ENCODE data around the gene MUC7.
A peak's percentile ranks its signal among the peaks of the same experiment; 100 is the strongest.

Gene MUC7

GRCh38 chr4:70505151-70505748 lies 33.3 kb downstream of the MUC7 start:
- ChIA-PET CTCF (interaction anchor here (0.6 to 1.3 kb wide), 2 partner anchors 27 to 56 kb away, joined by 5 read pairs; no protein-coding TSS in a partner anchor), POLR2A (no interaction called here)
- no peak for TF ChIP-seq NFRKB (IDR thresholded peaks at IDR 0.05)
- no peak for TF ChIP-seq SP1 (IDR thresholded peaks at IDR 0.05)
- no peak for TF ChIP-seq FOXM1 (IDR thresholded peaks at IDR 0.05; ENCODE audit: borderline replicate concordance)
- no peak for TF ChIP-seq L3MBTL2 (conservative IDR thresholded peaks at IDR 0.05)
- no peak for TF ChIP-seq ELF4 (IDR thresholded peaks at IDR 0.05)
- no peak for TF ChIP-seq FOXK2 (IDR thresholded peaks at IDR 0.05)
- no peak for TF ChIP-seq CTBP1 (IDR thresholded peaks at IDR 0.05; ENCODE audit: borderline replicate concordance)
- TF ChIP-seq BHLHE40 (IDR thresholded peaks at IDR 0.05; ENCODE audit: borderline replicate concordance): no peak
- no peak for TF ChIP-seq LEF1 (IDR thresholded peaks at IDR 0.05; ENCODE audit: borderline replicate concordance)
- no peak for TF ChIP-seq TARDBP (IDR thresholded peaks at IDR 0.05)
- DNase-seq (ENCODE audit: extremely low spot score): peak; percentile 65

GRCh38 chr4:70508801-70509200 lies 36.8 kb downstream of the MUC7 start:
- no peak for DNase-seq (ENCODE audit: extremely low spot score)
- ChIA-PET POLR2A (no interaction called here), CTCF (no interaction called here)
- TF ChIP-seq L3MBTL2 (conservative IDR thresholded peaks at IDR 0.05): no peak
- TF ChIP-seq TARDBP (IDR thresholded peaks at IDR 0.05): no peak
- TF ChIP-seq ZNF384 (IDR thresholded peaks at IDR 0.05): no peak
- TF ChIP-seq BHLHE40 (IDR thresholded peaks at IDR 0.05; ENCODE audit: borderline replicate concordance): no peak
- no peak for TF ChIP-seq FOXA1 (IDR thresholded peaks at IDR 0.05)

GRCh38 chr4:70511365-70511764 lies 39.4 kb downstream of the MUC7 start:
- ChIA-PET CTCF (interaction anchor here (0.6 to 0.9 kb wide), 2 partner anchors 40 to 48 kb away, joined by 3 to 9 read pairs; no protein-coding TSS in a partner anchor), POLR2A (no interaction called here)
- TF ChIP-seq NFRKB (IDR thresholded peaks at IDR 0.05) (no peak), SP1 (IDR thresholded peaks at IDR 0.05) (no peak), LEF1 (IDR thresholded peaks at IDR 0.05; ENCODE audit: borderline replicate concordance) (no peak), PKNOX1 (IDR thresholded peaks at IDR 0.05) (no peak), HDGF (IDR thresholded peaks at IDR 0.05; ENCODE audit: borderline replicate concordance) (no peak), ELF4 (IDR thresholded peaks at IDR 0.05) (no peak), SUZ12 (IDR thresholded peaks at IDR 0.05) (no peak)
- no peak for DNase-seq (ENCODE audit: extremely low spot score)

GRCh38 chr4:70515367-70516250 lies 43.6 kb downstream of the MUC7 start:
- ChIA-PET CTCF (no interaction called here), POLR2A (no interaction called here)
- no peak for TF ChIP-seq L3MBTL2 (conservative IDR thresholded peaks at IDR 0.05)
- no peak for TF ChIP-seq CTBP1 (IDR thresholded peaks at IDR 0.05; ENCODE audit: borderline replicate concordance)
- TF ChIP-seq LEF1 (IDR thresholded peaks at IDR 0.05; ENCODE audit: borderline replicate concordance): no peak
- no peak for TF ChIP-seq FOXA1 (IDR thresholded peaks at IDR 0.05)
- no peak for DNase-seq (ENCODE audit: extremely low spot score)

- TF ChIP-seq HDGF (IDR thresholded peaks at IDR 0.05; ENCODE audit: borderline replicate concordance) (no peak), FOXM1 (IDR thresholded peaks at IDR 0.05; ENCODE audit: borderline replicate concordance) (no peak), ARNT (IDR thresholded peaks at IDR 0.05) (no peak), TARDBP (IDR thresholded peaks at IDR 0.05) (no peak), SUZ12 (IDR thresholded peaks at IDR 0.05) (no peak), PKNOX1 (IDR thresholded peaks at IDR 0.05) (no peak), FOXK2 (IDR thresholded peaks at IDR 0.05) (no peak), SP1 (IDR thresholded peaks at IDR 0.05) (no peak), FOXA1 (IDR thresholded peaks at IDR 0.05) (no peak), CTBP1 (IDR thresholded peaks at IDR 0.05; ENCODE audit: borderline replicate concordance) (no peak), ZNF384 (IDR thresholded peaks at IDR 0.05) (no peak), NFRKB (IDR thresholded peaks at IDR 0.05) (no peak), BHLHE40 (IDR thresholded peaks at IDR 0.05; ENCODE audit: borderline replicate concordance) (no peak), LEF1 (IDR thresholded peaks at IDR 0.05; ENCODE audit: borderline replicate concordance) (no peak), ELF4 (IDR thresholded peaks at IDR 0.05) (no peak), L3MBTL2 (conservative IDR thresholded peaks at IDR 0.05) (no peak)
- POLR2A ChIA-PET: no interaction called here
- no peak for DNase-seq (ENCODE audit: extremely low spot score)
- CTCF ChIA-PET: no interaction called here
Observed at GRCh38 chr4:70518269-70518668, 46.3 kb downstream of the MUC7 start, which contains the start of gene AMTN. AMTN (plus strand) TSS chr4:70518569; CDS start chr4:70518778, 209 bp downstream.

GRCh38 chr4:70518716-70519115 lies 46.7 kb downstream of the MUC7 start:
- no peak for TF ChIP-seq L3MBTL2 (conservative IDR thresholded peaks at IDR 0.05)
- CTCF ChIA-PET: interaction anchor here (0.6 kb wide), 1 partner anchor 109 kb away, joined by 3 read pairs; no protein-coding TSS in a partner anchor
- POLR2A ChIA-PET: no interaction called here
- DNase-seq (ENCODE audit: extremely low spot score): no peak

- ChIA-PET CTCF (interaction anchor here (0.6 kb wide), 1 partner anchor 500 kb away, joined by 5 read pairs; no protein-coding TSS in a partner anchor), POLR2A (no interaction called here)
- DNase-seq (ENCODE audit: extremely low spot score): no peak
- TF ChIP-seq PKNOX1 (IDR thresholded peaks at IDR 0.05) (no peak), SUZ12 (IDR thresholded peaks at IDR 0.05) (no peak), TARDBP (IDR thresholded peaks at IDR 0.05) (no peak), ZNF384 (IDR thresholded peaks at IDR 0.05) (no peak)
Observed at GRCh38 chr4:70522626-70523025, 50.6 kb downstream of the MUC7 start.
